PFSK-1 (cell line): Measurements from ENCODE around the gene SYNPR.

ENCODE experiments used
- FOXP2 ChIP-seq: optimal IDR thresholded peaks from 2 replicates; pipeline ENCODE3; 2011; ENCODE audit warnings: borderline replicate concordance, control low read depth, inconsistent platforms; ENCODE audit not compliant: insufficient read depth; ENCODE audit errors: extremely low read length, extremely low read depth
- POLR2AphosphoS5 ChIP-seq: IDR thresholded peaks from 2 replicates; pipeline ENCODE4 v1.6.1; 2012; ENCODE audit warnings: low read depth, mild to moderate bottlenecking, control low read depth, low read length, moderate library complexity
- REST ChIP-seq, 2 experiments: IDR thresholded peaks; 2 replicates each; pipeline versions ENCODE4 v1.6.1 to v1.8.0; 2011 to 2012; ENCODE audit warnings: low read depth in 2 of 2, low read length in 2 of 2, control low read depth in 1 of 2, inconsistent platforms in 1 of 2, mild to moderate bottlenecking in 1 of 2, moderate library complexity in 1 of 2; ENCODE audit not compliant: insufficient read depth in 1 of 2
- SIN3A ChIP-seq: IDR thresholded peaks from 2 replicates; pipeline ENCODE4 v1.6.1; 2012; ENCODE audit warnings: mild to moderate bottlenecking, low read length, moderate library complexity, borderline replicate concordance; ENCODE audit not compliant: insufficient read depth
- TAF1 ChIP-seq: IDR thresholded peaks from 2 replicates; pipeline ENCODE4 v1.6.1; 2012; ENCODE audit warnings: low read length, control low read depth, borderline replicate concordance; ENCODE audit not compliant: insufficient read depth

The SYNPR gene

GRCh38 chr3:63384382-63384781 is 106.3 kb downstream of the SYNPR start:
- no peak for TF ChIP-seq SIN3A
- no peak for TF ChIP-seq TAF1
- TF ChIP-seq POLR2AphosphoS5, result no peak
- no peak for TF ChIP-seq REST (IDR thresholded peaks at IDR 0.05; ENCODE audit: insufficient read depth in 1 of 2, low read depth in 2 of 2, low read length in 2 of 2)
- no peak for TF ChIP-seq FOXP2

GRCh38 chr3:63385629-63386028 is 107.5 kb downstream of the SYNPR start:
- TF ChIP-seq POLR2AphosphoS5, result no peak
- no peak for TF ChIP-seq TAF1
- TF ChIP-seq REST (IDR thresholded peaks at IDR 0.05; ENCODE audit: insufficient read depth in 1 of 2, low read depth in 2 of 2, low read length in 2 of 2), result no peak
- TF ChIP-seq SIN3A, result no peak
- TF ChIP-seq FOXP2, result no peak

- TF ChIP-seq FOXP2 (peak; percentile 65), SIN3A (no peak)
Measured at GRCh38 chr3:63386568-63386967, 108.5 kb downstream of the SYNPR start.

- TF ChIP-seq FOXP2, result no peak
- no peak for TF ChIP-seq TAF1
- TF ChIP-seq SIN3A, result no peak
Measured at GRCh38 chr3:63387568-63387967, 109.5 kb downstream of the SYNPR start.

- TF ChIP-seq TAF1 (no peak), SIN3A (peak; percentile 69; the same call in 1 of the 2 replicates)
Measured at GRCh38 chr3:63390710-63391230, 112.7 kb downstream of the SYNPR start.

GRCh38 chr3:63395960-63396359 is 117.9 kb downstream of the SYNPR start:
- no peak for TF ChIP-seq SIN3A
- TF ChIP-seq TAF1, result no peak
- no peak for TF ChIP-seq POLR2AphosphoS5
- no peak for TF ChIP-seq REST (IDR thresholded peaks at IDR 0.05; ENCODE audit: insufficient read depth in 1 of 2, low read depth in 2 of 2, low read length in 2 of 2)
- no peak for TF ChIP-seq FOXP2

- TF ChIP-seq SIN3A, result no peak
- TF ChIP-seq REST (IDR thresholded peaks at IDR 0.05; ENCODE audit: insufficient read depth in 1 of 2, low read depth in 2 of 2, low read length in 2 of 2), result no peak
Measured at GRCh38 chr3:63400246-63400860, 122.2 kb downstream of the SYNPR start.
